Activated T-helper 1 cell treated with Interleukin-2 at 50 U/mL for 16 hours (primary cell): ENCODE results near the gene CNFN.
"Not testable (repeated sequence)": the region's sequence is repeated elsewhere in the genome, so short reads cannot be mapped to it uniquely, and the experiment has no call there.

Experiments used
- DNase-seq: peaks from one replicate; pipeline ENCODE4 v3.0.0-alpha.2; 2020; ENCODE audit warnings: low read depth

The CNFN gene

DNA sequence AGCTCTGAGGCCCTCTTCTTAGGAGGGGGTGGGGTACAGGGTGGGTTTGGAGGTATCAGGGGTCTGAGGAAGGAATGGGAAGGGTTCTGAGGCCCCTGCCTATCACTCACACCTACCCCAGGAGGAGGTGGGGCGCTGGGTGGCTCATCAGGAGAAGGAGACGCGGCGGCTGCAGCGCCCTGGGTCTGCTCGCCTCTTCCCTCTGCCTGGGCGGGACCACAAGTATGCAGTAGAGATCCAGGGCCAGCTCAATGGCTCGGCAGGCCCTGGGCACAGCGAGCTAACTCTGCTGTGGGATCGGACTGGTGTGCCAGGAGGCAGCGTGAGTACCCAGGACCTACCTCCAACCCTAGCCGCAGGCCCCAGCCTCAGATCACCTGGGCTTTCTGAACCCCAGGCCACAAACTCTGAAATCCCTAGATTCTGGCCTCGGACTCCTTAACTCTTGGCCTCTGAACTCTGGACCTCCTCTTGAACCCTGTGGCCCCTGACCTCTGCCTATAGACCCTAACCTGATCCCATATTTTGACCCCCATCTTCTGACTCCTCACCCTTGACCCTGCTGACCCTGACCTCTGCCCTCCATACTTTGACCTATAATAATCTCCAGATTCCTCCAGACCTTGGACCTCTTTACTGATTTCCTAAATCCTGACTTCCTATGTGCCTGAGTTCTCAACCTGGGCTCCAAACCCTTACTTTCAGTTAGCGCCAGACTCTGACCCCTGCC is 40.6 kb downstream of the CNFN start:
- no peak for DNase-seq

GRCh38 chr19:42348211-42348610 is 41.9 kb downstream of the CNFN start:
- DNase-seq, result no peak

DNA sequence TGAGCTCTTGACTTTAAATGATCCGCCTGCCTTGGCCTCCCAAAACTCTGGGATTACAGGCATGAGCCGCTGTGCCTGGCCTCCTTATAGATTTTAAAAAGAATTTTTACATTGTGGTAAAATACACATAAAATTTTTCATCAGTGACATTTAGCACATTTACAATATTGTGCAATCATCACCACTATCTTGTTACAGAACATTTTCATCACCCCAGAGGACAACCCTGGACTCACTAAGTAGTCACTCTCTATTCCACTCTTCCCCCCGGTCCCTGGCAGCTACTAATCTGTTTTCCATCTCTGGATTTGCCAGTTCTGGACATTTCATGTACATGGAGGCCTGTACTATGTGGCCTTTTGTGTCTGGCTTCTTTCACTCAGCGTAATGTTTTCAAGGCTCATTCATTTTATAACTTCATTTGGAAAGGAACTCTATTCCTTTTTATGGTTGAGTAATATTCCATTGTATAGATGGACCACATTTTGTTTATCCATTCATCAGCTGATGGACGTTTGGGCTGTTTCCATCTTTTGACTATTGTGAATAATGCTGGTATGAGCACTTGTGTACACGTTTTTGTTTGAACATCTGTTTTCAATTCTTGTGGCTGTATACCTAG is 44.8 kb downstream of the CNFN start:
- DNase-seq, result no peak

DNA sequence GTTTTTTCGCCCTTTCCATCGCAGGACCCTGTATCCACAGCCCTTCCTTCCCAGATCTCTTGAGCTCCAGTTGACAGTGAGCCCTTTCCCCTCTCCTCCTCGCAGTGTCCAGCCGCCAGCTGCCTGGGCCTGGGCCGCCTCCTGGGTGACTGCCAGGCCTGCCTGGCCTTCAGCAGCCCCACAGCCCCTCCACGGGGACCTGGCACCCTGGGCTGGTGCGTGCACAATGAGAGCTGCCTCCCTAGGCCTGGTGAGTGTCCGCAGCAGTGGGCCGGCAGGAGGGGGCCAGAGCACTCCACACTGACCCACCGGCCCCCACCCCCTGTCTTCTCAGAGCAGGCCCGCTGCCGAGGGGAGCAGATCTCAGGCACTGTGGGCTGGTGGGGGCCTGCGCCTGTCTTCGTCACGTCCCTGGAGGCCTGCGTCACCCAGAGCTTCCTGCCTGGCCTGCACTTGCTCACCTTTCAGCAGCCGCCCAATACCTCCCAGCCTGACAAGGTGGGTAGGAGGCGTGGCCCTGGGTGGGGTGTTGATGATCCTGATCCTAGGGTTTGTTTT is 45.7 kb downstream of the CNFN start:
- no peak for DNase-seq

- DNase-seq, result no peak
These were observed 46.6 kb downstream of the CNFN start for GRCh38 chr19:42343344-42344110.

DNA sequence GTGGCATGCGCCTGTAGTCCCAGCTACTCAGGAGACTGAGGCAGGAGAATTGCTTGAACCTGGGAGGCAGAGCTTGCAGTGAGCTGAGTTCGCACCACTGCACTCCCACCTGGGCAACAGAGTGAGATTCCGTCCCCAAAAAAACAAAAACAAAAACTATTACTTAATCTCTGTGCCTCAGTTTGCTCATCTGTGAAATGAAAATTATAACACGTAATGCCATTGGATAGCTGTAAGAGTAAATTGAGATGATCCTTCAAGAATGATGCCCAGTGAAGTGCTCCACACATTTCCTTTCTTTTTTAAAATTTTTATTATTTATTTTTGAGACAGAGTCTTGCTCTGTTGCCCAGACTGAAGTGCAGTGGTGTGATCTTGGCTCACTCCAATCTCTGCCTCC is 50.2 kb downstream of the CNFN start:
- not testable (repeated sequence) for DNase-seq

- DNase-seq, result not testable (repeated sequence)
These were observed 50.8 kb downstream of the CNFN start for GRCh38 chr19:42339126-42339860.
